Measurements from ENCODE around the gene DLG3. TPM values are rescaled to one million over a fixed set of nuclear protein-coding genes. Genes with fewer than 3 reads are reported as not detected.
"Not testable (repeated sequence)": the region's sequence is repeated elsewhere in the genome, so short reads cannot be mapped to it uniquely, and the experiment has no call there.

DLG3 gene
- polyA plus RNA-seq (62.2 and 66.5 TPM in 2 replicates), polyA minus RNA-seq (77.7 and 87.3 TPM in 2 replicates)

DNA sequence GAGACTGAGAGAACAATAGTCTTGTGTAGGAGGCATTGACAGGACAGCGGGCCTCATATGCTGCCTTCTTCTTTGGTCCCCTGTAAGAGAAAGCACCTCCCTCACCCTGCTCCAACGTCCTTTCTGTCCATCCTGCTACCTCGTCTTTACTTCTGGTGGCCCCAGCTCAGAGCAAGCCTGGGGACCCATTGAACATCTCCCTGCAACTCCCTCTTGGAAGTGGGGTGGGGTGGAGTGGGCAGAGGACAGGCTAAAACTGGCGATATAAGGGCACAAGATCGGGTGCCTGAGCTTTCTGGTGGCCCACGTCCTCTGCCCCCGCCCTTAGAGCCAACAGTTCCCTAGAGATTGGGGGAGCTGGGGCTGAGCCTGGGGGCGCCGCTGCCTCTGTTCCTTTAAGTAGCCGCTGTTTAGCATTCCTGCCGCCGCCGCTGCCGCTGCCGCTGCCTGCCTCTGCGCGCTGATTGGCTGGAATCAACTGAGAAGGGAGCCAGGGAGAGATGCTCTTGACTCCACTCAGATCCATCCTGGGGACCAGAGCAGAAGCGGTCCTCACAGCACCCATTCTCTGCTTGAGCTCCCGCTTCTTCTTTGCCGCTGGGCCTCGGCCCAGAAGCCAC is at the start of gene DLG3:
Gene DLG3 (plus strand): TSS at position 510 of the 620 bp plus-strand sequence. CDS start 367 bp downstream, outside the sequence.
- Histone ChIP-seq H3K27ac (ENCODE audit: low read length) (peak within 1 kb of the TSS; percentile 69), H3K9me3 (ENCODE audit: low read length) (no peaks in the 10 kb centered on the region), H4K20me1 (ENCODE audit: insufficient read depth) (no peaks in the 10 kb centered on the region), H3K36me3 (ENCODE audit: insufficient read depth, low read length) (no peaks in the 10 kb centered on the region), H2AFZ (ENCODE audit: low read depth, low read length) (no peak within 1 kb of the TSS), H3K4me2 (ENCODE audit: low read length) (peak within 1 kb of the TSS; percentile 6), H3K9me2 (ENCODE audit: insufficient read depth, low read length) (no peaks in the 10 kb centered on the region), H3K27me3 (ENCODE audit: insufficient read depth, low read depth, low read length) (no peaks in the 10 kb centered on the region), H3K4me3 (ENCODE audit: low read length) (peak within 1 kb of the TSS; percentile 85), H3F3A (ENCODE audit: insufficient read depth, low read length, poor library complexity, severe bottlenecking) (no peaks in the 10 kb centered on the region), H3K9ac (ENCODE audit: low read length) (peak within 1 kb of the TSS; percentile 80), H3K79me2 (replicated peaks; ENCODE audit: insufficient read depth, low read length) (peaks cover 16% of the 10 kb centered on the region)
- peak; percentile 85 for TF ChIP-seq POLR2AphosphoS5 (IDR thresholded peaks at IDR 0.05)
- peak; percentile 44 for TF ChIP-seq REST (IDR thresholded peaks at IDR 0.05; ENCODE audit: borderline replicate concordance)
- peak; percentile 70 for TF ChIP-seq TAF1 (IDR thresholded peaks at IDR 0.05; ENCODE audit: low read depth)
- no peak for TF ChIP-seq SMC3 (conservative IDR thresholded peaks at IDR 0.05; ENCODE audit: poor library complexity)

- Histone ChIP-seq H3K27ac (ENCODE audit: low read length) (no peak overlapping the region), H3F3A (ENCODE audit: insufficient read depth, low read length, poor library complexity, severe bottlenecking) (no peaks in the 10 kb centered on the region), H3K27me3 (ENCODE audit: insufficient read depth, low read depth, low read length) (no peaks in the 10 kb centered on the region), H3K4me2 (ENCODE audit: low read length) (no peak overlapping the region), H3K36me3 (ENCODE audit: insufficient read depth, low read length) (no peaks in the 10 kb centered on the region), H3K4me3 (ENCODE audit: low read length) (no peak overlapping the region), H3K9me3 (ENCODE audit: low read length) (no peaks in the 10 kb centered on the region), H3K9ac (ENCODE audit: low read length) (no peak overlapping the region), H4K20me1 (ENCODE audit: insufficient read depth) (no peaks in the 10 kb centered on the region), H2AFZ (ENCODE audit: low read depth, low read length) (no peak overlapping the region), H3K9me2 (ENCODE audit: insufficient read depth, low read length) (no peaks in the 10 kb centered on the region), H3K79me2 (replicated peaks; ENCODE audit: insufficient read depth, low read length) (no peaks in the 10 kb centered on the region)
- TF ChIP-seq SMC3 (conservative IDR thresholded peaks at IDR 0.05; ENCODE audit: poor library complexity) (no peak), EP300 (conservative IDR thresholded peaks at IDR 0.05; ENCODE audit: poor library complexity, severe bottlenecking) (no peak), REST (IDR thresholded peaks at IDR 0.05; ENCODE audit: borderline replicate concordance) (no peak), EZH2 (IDR thresholded peaks at IDR 0.05; ENCODE audit: borderline replicate concordance, insufficient read depth, low read length, poor library complexity, severe bottlenecking) (no peak), RAD21 (conservative IDR thresholded peaks at IDR 0.05) (no peak), MXI1 (conservative IDR thresholded peaks at IDR 0.05; ENCODE audit: poor library complexity, severe bottlenecking) (no peak), POLR2AphosphoS5 (IDR thresholded peaks at IDR 0.05) (no peak)
- TF ChIP-seq, protein P1, sequence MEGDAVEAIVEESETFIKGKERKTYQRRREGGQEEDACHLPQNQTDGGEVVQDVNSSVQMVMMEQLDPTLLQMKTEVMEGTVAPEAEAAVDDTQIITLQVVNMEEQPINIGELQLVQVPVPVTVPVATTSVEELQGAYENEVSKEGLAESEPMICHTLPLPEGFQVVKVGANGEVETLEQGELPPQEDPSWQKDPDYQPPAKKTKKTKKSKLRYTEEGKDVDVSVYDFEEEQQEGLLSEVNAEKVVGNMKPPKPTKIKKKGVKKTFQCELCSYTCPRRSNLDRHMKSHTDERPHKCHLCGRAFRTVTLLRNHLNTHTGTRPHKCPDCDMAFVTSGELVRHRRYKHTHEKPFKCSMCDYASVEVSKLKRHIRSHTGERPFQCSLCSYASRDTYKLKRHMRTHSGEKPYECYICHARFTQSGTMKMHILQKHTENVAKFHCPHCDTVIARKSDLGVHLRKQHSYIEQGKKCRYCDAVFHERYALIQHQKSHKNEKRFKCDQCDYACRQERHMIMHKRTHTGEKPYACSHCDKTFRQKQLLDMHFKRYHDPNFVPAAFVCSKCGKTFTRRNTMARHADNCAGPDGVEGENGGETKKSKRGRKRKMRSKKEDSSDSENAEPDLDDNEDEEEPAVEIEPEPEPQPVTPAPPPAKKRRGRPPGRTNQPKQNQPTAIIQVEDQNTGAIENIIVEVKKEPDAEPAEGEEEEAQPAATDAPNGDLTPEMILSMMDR (IDR thresholded peaks at IDR 0.05; ENCODE audit: poor library complexity, severe bottlenecking), result no peak
These were observed 45.7 kb upstream of the DLG3 start for GRCh38 chrX:70398899-70399298.

GRCh38 chrX:70400181-70400580 is 44.5 kb upstream of the DLG3 start:
- not testable (repeated sequence) for H3K27me3 ChIP-seq (ENCODE audit: insufficient read depth, low read depth, low read length); H3K9ac ChIP-seq (ENCODE audit: low read length); H3F3A ChIP-seq (ENCODE audit: insufficient read depth, low read length, poor library complexity, severe bottlenecking); H3K4me2 ChIP-seq (ENCODE audit: low read length); H3K9me3 ChIP-seq (ENCODE audit: low read length); H3K4me3 ChIP-seq (ENCODE audit: low read length); H3K36me3 ChIP-seq (ENCODE audit: insufficient read depth, low read length); H3K9me2 ChIP-seq (ENCODE audit: insufficient read depth, low read length); H3K27ac ChIP-seq (ENCODE audit: low read length); H3K79me2 ChIP-seq (replicated peaks; ENCODE audit: insufficient read depth, low read length); H2AFZ ChIP-seq (ENCODE audit: low read depth, low read length); H4K20me1 ChIP-seq (ENCODE audit: insufficient read depth)

Data from neural cell (in vitro differentiated cells).